ENCODE measurements around the gene CSF2. TPM values are rescaled to one million over a fixed set of nuclear protein-coding genes. Genes with fewer than 3 reads are reported as not detected.

Gene CSF2
- total RNA-seq, 4 donors from 2014 or later, result not detected

- Histone ChIP-seq H3K27ac (no peak overlapping the region), H3K4me3 (no peak overlapping the region), H3K27me3 (no peaks in the 10 kb centered on the region), H3K36me3 (no peaks in the 10 kb centered on the region), H3K4me1 (peaks cover 3% of the 10 kb centered on the region), H3K9me3 (no peaks in the 10 kb centered on the region)
- no peak for TF ChIP-seq EP300 (IDR thresholded peaks at IDR 0.05)
- TF ChIP-seq CTCF (IDR thresholded peaks at IDR 0.05), result no peak
- TF ChIP-seq POLR2AphosphoS5 (IDR thresholded peaks at IDR 0.05), result no peak
- TF ChIP-seq POLR2A (IDR thresholded peaks at IDR 0.05), result no peak
- no peak for DNase-seq (ENCODE audit: low spot score in 2 of 2)
- 86% methylated on average over 8 of the region's 8 CpGs for WGBS
These were observed 3.4 kb downstream of the CSF2 start for GRCh38 chr5:132076983-132077382.

GRCh38 chr5:132079081-132079480 lies 5.5 kb downstream of the CSF2 start:
- no peaks in the 10 kb centered on the region for H3K9me3 ChIP-seq
- 58% methylated on average over 4 of the region's 4 CpGs for WGBS
- no peaks in the 10 kb centered on the region for H3K27me3 ChIP-seq
- H3K27ac ChIP-seq, result no peak overlapping the region
- no peak for TF ChIP-seq POLR2AphosphoS5 (IDR thresholded peaks at IDR 0.05)
- TF ChIP-seq EP300 (IDR thresholded peaks at IDR 0.05), result no peak
- no peak for TF ChIP-seq POLR2A (IDR thresholded peaks at IDR 0.05)
- TF ChIP-seq CTCF (IDR thresholded peaks at IDR 0.05), result no peak
- no peak for DNase-seq (ENCODE audit: low spot score in 2 of 2)
- no peaks in the 10 kb centered on the region for H3K36me3 ChIP-seq
- H3K4me1 ChIP-seq, result no peaks in the 10 kb centered on the region
- no peak overlapping the region for H3K4me3 ChIP-seq

- no peak for TF ChIP-seq EP300 (IDR thresholded peaks at IDR 0.05)
- TF ChIP-seq POLR2AphosphoS5 (IDR thresholded peaks at IDR 0.05), result no peak
- TF ChIP-seq POLR2A (IDR thresholded peaks at IDR 0.05), result no peak
- no peak for TF ChIP-seq CTCF (IDR thresholded peaks at IDR 0.05)
- no peak for DNase-seq (ENCODE audit: low spot score in 2 of 2)
- WGBS, result 95% methylated on average over 3 of the region's 3 CpGs
These were observed 6.0 kb downstream of the CSF2 start for GRCh38 chr5:132079619-132080018.

GRCh38 chr5:132080595-132080994 lies 7.0 kb downstream of the CSF2 start:
- Histone ChIP-seq H3K4me1 (no peaks in the 10 kb centered on the region), H3K27me3 (no peaks in the 10 kb centered on the region), H3K4me3 (no peak overlapping the region), H3K36me3 (no peaks in the 10 kb centered on the region), H3K9me3 (no peaks in the 10 kb centered on the region), H3K27ac (no peak overlapping the region)
- TF ChIP-seq POLR2A (IDR thresholded peaks at IDR 0.05) (no peak), POLR2AphosphoS5 (IDR thresholded peaks at IDR 0.05) (no peak), CTCF (IDR thresholded peaks at IDR 0.05) (no peak), EP300 (IDR thresholded peaks at IDR 0.05) (no peak)
- no peak for DNase-seq (ENCODE audit: low spot score in 2 of 2)
- WGBS, result no CpG with 5 or more reads among the region's 3 CpGs

More at GRCh38 chr5:132079619-132080018, 6.0 kb downstream of the CSF2 start:
- no peaks in the 10 kb centered on the region for H3K9me3 ChIP-seq
- no peaks in the 10 kb centered on the region for H3K36me3 ChIP-seq
- H3K4me1 ChIP-seq, result no peaks in the 10 kb centered on the region
- H3K4me3 ChIP-seq, result no peak overlapping the region
- no peaks in the 10 kb centered on the region for H3K27me3 ChIP-seq
- H3K27ac ChIP-seq, result no peak overlapping the region

GRCh38 chr5:132081458-132081857 lies 7.9 kb downstream of the CSF2 start:
- Histone ChIP-seq H3K36me3 (no peaks in the 10 kb centered on the region), H3K4me3 (no peak overlapping the region), H3K9me3 (no peaks in the 10 kb centered on the region), H3K27ac (no peak overlapping the region), H3K4me1 (peaks cover 8% of the 10 kb centered on the region), H3K27me3 (no peaks in the 10 kb centered on the region)
- TF ChIP-seq POLR2A (IDR thresholded peaks at IDR 0.05) (no peak), POLR2AphosphoS5 (IDR thresholded peaks at IDR 0.05) (no peak), CTCF (IDR thresholded peaks at IDR 0.05) (no peak), EP300 (IDR thresholded peaks at IDR 0.05) (no peak)
- 91% methylated on average over 3 of the region's 3 CpGs for WGBS
- no peak for DNase-seq (ENCODE audit: low spot score in 2 of 2)
